Esophagus squamous epithelium (tissue), 4 donors: Measurements from ENCODE around the gene SNX8.

ENCODE experiments used
- POLR2A ChIP-seq, 4 donors: fragments of 450-650 bp; IDR thresholded peaks; one replicate each; pipeline ENCODE4 v1.6.1; 2017; ENCODE audit warnings: antibody characterized with exemption in 4 of 4, mild to moderate bottlenecking in 4 of 4, moderate library complexity in 3 of 4
- TF ChIP-seq, protein P1 (sequence below), 6 experiments: fragments of 450-650 bp in 4 of 6; fragments of 200-600 bp in 2 of 6; sonication (generic) in 2 of 6; IDR thresholded peaks; one replicate each; pipeline ENCODE4 v1.5.1; 2016 to 2019; ENCODE audit warnings: antibody characterized with exemption in 6 of 6, mild to moderate bottlenecking in 4 of 6, moderate library complexity in 4 of 6

DNA sequence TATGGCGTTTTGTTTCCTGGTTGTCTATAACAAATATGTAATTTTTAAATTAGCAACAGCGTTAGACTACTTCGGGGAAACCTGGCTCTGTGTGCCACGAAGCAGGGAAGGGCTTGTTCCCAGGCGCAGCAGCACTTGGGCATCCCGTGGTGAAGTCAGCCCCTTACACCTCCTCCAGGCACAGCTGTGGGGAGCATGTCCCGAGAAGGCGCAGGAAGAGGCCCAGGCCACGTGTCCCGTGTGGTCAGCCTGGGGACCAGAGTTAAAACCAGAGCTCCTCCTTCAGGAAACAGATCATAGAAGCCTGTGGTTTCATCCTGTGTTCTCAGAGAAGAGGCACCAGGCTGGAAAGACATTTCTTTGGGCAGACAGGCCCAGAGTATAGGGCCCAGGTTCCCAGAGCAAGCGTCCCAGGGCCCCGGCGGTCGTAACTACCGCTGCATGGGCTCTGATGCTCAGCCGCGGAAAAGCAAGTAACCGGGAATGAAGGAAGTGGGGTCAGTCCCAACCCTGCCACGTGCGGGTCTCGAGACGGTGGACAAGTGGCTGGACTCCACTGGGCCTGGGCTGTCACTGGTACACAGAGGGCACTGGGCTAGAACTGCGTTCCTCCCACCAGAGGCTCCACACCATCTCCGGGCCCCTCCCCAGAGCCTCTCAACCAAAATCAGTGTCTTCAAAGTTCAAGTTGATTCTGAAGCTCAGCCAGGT is 65.1 kb downstream of the SNX8 start:
- TF ChIP-seq, protein P1, sequence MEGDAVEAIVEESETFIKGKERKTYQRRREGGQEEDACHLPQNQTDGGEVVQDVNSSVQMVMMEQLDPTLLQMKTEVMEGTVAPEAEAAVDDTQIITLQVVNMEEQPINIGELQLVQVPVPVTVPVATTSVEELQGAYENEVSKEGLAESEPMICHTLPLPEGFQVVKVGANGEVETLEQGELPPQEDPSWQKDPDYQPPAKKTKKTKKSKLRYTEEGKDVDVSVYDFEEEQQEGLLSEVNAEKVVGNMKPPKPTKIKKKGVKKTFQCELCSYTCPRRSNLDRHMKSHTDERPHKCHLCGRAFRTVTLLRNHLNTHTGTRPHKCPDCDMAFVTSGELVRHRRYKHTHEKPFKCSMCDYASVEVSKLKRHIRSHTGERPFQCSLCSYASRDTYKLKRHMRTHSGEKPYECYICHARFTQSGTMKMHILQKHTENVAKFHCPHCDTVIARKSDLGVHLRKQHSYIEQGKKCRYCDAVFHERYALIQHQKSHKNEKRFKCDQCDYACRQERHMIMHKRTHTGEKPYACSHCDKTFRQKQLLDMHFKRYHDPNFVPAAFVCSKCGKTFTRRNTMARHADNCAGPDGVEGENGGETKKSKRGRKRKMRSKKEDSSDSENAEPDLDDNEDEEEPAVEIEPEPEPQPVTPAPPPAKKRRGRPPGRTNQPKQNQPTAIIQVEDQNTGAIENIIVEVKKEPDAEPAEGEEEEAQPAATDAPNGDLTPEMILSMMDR (IDR thresholded peaks at IDR 0.05) = peak in 1 of 6 experiments; percentile 8
- TF ChIP-seq POLR2A (IDR thresholded peaks at IDR 0.05) = no peak
